Left kidney (tissue), 2 donors: ENCODE data around the gene MAPK8IP2. TPM values are rescaled to one million over a fixed set of nuclear protein-coding genes. Genes with fewer than 3 reads are reported as not detected.
"Not testable (repeated sequence)": the region's sequence is repeated elsewhere in the genome, so short reads cannot be mapped to it uniquely, and the experiment has no call there.

ENCODE experiments used
- DNase-seq: peaks from one replicate; pipeline ENCODE4 v3.0.0-alpha.2; 2013
- polyA plus RNA-seq: library from polyadenylated mRNA; unstranded; fragments of 120-200 nt; gene quantifications from one replicate; pipeline ENCODE4 v1.2.1, GENCODE V29; 2013; ENCODE audit not compliant: insufficient read length

MAPK8IP2 gene
- polyA plus RNA-seq, 1 donor, result 0.83 TPM

DNA sequence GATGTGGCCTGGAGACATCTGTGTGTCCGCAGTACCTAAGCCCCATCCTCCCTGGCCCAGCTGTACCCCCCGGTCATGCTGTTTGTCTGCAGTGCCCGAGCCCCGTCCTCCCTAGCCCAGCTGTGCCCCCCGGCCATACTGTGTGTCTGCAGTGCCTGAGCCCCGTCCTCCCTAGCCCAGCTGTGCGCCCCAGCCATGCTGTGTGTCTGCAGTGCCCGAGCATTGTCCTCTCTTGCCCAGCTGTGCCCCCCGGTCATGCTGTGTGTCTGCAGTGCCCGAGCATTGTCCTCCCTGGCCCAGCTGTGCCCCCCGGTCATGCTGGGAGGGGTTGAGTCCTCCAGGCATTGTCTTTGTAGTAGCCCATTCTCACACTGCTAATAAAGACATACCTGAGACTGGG is 35.0 kb downstream of the MAPK8IP2 start:
- no peak for DNase-seq

DNA sequence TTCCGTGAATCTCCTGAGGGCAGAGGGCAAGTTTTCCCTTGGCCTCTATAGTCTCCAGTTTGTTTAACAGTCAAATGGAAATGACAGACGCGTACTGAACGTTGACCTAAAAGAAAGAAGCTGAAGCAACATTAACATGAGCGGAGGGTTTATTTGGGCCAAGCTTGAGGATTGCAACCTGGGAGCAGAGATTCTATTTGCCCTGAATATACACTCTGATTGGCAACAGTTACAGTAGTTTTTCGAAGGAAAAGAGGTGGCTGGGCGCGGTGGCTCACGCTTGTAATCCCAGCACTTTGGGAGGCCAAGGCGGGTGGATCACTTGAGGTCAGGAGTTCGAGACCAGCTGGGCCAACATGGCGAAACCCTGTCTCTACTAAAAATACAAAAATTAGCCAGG is 39.7 kb downstream of the MAPK8IP2 start:
- DNase-seq, result not testable (repeated sequence)

DNA sequence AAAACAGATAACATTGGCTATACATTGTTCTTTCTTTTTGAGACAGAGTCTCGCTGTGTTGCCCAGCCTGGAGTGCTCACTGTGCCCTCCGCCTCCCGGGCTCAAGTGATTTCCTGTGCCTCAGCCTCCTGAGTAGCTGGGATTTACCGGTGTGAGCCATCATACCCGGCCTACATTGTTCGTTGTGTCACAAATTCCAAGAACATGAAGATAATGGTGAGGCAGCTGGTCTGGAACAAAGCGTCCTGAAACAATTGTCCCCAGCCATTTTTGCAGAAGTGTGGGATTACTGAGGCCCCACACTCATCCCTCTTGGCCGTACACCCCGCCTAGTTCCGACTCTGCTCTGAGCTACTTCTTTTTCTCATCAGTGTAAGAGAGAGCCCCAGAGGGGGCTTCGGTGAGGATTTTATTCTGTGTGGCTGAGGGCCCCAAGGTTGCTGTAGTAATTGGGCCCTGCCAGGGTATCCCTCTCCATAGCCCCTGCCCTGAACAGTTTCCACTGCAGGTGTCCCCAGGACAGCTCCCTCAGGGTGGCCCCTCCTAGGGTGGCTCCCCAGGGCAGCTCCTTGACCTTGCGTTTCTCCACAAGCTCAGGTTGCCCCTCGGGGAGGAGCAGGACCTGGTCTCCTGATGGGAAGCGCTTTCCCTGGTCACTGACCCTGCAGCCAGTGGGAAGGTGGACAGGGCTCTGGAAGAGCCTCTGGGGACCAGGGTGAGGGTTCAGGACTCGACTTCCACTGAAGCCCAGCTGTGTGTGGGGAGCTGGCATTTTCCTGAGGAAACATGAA is 40.5 kb downstream of the MAPK8IP2 start:
- no peak for DNase-seq

DNA sequence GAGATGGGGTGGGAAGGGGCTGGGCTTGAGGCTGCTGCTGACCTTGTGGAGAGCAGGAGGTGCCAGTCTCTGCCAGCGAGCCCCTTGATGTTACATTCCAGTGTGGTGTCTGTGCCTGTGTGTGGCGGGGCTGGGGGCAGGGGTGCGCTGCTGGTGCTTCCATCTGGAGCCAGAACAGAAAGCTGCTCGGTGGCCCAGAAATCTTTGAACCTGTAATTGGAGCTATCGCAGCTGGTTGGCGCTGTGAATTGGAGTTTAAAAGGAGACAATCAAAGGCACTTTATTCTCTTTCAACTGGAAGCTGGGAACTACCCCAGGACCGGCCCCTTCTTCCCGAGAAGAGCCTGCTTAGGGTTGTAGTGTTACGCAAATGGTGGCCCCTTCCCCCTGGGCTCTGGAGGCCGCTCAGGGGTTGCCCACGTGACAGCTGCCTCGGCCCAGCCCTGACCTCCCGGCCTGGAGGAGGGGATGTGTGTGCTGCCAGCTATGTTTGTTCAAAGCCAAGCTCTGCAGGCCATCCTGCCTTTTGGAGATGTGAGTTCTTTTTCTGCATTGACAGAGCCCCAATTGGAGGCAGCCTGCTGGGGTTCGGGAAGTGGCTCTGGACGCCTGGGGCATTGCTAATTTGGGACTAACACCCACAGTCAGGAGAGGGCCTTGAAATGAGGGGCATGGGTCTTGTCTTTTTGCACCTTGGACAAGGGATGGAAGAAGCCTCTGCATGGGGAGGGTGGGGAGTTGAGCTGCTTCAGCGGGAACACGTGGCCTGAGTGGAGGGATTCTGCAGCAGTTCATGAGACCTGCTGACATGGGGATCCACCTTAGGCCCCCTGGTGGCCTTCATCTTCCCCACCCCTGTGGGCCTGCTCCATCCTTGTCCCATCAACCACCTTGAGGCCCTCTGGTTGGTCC is 41.4 kb downstream of the MAPK8IP2 start:
- DNase-seq, result peak; percentile 71

DNA sequence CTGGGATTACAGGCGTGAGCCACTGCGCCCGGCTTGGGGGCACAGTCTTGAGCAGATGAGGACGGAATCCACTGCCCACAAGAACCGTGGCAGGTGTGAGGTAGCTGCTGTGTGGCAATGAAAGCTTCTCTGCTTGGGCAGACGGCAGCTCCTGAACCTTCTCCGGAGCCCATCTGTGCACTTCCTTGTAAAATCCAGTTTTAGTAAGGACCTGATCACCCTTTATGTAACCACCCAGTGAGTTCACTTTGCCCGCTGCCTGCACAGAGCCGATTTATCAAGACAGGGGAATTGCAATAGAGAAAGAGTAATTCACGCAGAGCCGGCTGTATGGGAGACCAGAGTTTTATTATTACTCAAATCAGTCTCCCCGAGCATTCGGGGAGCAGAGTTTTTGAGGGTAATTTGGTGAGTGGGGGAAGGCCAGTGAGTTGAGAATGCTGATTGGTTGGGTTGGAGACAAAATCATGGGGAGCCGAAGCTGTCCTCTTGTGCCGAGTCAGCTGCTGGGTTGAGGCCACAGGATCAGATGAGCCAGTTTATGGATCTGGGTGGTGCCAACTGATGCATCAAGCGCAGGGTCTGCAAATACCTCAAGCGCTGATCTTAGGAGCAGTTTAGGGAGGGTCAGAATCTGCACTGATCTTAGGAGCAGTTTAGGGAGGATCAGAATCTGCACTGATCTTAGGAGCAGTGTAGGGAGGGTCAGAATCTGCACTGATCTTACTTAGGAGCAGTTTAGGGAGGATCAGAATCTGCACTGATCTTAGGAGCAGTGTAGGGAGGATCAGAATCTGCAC is 42.6 kb downstream of the MAPK8IP2 start:
- not testable (repeated sequence) for DNase-seq

DNA sequence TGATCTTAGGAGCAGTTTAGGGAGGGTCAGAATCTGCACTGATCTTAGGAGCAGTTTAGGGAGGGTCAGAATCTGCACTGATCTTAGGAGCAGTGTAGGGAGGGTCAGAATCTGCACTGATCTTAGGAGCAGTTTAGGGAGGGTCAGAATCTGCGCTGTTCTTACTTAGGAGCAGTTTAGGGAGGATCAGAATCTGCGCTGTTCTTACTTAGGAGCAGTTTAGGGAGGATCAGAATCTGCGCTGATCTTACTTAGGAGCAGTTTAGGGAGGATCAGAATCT is 43.2 kb downstream of the MAPK8IP2 start:
- not testable (repeated sequence) for DNase-seq

DNA sequence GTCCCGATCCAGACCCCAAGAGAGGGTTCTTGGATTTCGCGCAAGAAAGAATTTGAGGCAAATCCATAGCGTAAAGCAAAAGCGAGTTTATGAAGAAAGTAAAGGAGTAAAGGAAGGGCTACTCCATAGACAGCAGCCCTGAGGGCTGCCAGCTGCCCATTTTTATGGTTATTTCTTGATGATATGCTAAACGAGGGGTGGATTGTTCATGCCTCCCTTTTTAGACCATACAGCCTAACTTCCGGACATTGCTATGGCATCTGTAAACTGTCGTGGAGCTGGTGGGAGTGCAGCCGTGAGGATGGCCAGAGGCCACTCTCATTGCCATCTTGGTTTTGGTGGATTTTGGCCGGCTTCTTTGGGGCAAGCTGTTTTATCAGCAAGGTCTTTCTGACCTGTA is 52.7 kb downstream of the MAPK8IP2 start:
- DNase-seq, result no peak

DNA sequence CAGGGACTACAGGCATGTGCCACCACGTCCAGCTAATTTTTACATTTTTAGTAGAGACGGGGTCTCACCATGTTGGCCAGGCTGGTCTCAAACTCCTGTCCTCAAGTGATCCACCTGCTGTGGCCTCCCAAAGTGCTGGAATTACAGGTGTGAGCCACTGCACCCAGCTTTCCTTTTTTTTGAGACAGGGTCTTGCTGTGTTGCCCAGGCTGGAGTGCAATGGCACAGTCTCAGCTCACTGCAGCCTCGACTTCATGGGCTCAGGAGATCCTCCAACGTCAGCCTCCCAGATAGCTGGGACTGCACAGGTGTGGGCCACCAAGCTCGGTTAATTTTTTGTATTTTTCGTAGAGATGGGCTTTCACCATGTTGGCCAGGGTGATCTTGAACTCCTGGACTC is 54.1 kb downstream of the MAPK8IP2 start:
- DNase-seq, result not testable (repeated sequence)

DNA sequence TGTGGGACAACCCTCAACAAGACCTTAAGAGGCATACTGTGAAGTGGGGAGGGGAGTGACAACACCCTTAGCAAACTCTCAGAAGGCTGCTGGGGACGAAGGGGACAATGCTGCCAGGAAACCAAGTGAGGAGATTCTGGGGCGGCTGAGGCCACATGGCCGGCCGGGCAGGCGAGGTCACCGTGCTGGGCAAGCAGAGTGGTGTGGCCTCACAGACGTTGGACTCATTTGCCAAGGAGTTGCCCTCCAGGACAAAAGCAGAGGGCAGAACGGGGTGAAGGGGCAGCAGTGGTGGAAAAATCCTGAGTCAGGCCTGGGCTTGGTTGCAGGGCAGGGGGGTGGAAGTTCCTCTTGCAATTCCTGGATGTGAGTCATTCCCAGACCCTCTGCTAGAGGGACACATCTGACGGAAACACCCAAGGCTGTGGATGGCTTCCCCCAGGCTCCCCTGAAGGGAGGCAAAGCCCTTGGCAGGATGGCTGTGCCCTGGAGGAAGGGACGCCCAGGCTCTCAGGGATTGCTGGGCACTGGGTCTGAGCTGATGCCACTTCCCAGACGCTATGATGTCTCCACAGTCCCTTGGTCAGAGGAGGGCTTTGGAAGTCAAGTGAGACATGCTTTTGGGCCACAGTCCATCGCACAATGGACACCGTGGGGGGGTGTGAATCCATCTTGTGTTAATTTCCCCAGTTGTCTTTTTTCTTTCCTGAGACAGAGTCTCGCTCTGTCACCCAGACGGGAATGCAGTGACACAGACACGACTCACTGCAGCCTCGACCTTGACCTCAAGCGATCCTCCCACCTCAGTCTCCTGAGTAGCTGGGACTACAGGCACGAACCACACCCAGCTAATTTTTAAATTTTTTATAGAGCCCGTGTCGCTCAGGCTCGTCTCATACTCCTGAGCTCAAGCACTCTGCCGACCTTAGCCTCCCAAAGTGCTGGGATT is 55.8 kb downstream of the MAPK8IP2 start:
- no peak for DNase-seq

DNA sequence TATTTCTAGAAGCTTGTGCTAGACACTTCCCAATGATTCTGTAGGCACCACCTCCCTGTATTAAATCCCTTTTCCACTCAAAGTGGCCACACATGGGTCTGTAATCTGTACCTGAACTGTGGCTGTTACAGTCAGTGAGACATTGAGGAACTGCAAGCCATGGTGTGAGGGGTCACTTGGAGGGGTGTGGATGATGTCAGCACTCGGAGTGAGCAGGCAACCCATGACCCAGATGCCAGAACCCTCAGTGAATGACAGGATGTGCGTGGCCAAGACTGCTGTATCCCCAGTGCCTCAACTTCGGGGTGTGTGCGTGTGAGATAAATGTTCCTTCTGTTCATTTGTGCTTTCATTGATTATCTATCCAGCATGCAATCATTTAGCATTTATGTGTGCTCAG is 57.3 kb downstream of the MAPK8IP2 start:
- no peak for DNase-seq

DNA sequence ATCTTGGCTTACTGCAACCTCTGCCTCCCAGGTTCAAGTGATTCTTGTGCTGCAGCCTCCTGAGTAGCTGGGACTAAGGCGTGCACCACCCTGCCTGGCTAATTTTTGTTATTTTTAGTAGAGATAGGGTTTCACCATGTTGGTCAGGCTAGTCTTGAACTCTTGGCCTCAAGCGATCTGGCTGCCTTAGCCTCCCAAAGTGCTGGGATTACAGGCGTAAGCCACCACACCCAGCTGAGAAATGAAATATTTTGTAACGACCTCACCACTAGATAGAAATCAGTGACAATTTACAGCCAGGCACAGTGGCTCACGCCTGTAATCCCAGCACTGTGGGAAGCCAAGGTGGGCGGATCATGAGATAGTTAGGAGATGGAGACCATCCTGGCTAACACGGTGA is 59.1 kb downstream of the MAPK8IP2 start:
- not testable (repeated sequence) for DNase-seq

DNA sequence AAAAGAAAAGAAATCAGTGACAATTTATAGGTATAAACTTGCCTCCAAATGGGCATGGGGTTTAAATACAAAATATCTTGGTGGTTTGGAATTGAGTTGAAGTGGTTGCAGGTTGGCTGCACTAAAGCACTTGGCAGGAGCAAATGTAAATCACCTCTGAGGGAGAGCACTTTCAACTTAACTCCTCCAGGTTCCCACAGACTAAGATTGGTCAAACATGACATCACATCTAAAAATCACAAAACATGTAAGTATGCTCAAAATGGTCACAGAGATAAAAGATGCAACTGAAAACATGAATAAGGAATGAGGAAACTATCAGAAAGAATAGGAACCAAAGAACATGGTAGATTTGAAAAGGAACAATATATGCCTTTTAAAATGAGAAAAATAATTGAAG is 59.7 kb downstream of the MAPK8IP2 start:
- no peak for DNase-seq

Other genes with a start within 250 kb of the MAPK8IP2 start
- gene SBF1, start 125.8 kb upstream of the MAPK8IP2 start, polyA plus RNA-seq, result 30.6 TPM
- 4.8 TPM for gene ADM2, start 119.2 kb upstream of the MAPK8IP2 start, polyA plus RNA-seq
- 6.1 TPM for gene MIOX, start 113.9 kb upstream of the MAPK8IP2 start, polyA plus RNA-seq
- gene LMF2, start 93.1 kb upstream of the MAPK8IP2 start, polyA plus RNA-seq, result 36.1 TPM
- gene NCAPH2, start 92.6 kb upstream of the MAPK8IP2 start, polyA plus RNA-seq, result 44.1 TPM
- 1.5 TPM for gene SCO2, start 75.2 kb upstream of the MAPK8IP2 start, polyA plus RNA-seq
- 1.0 TPM for gene TYMP, start 70.8 kb upstream of the MAPK8IP2 start, polyA plus RNA-seq
- 0.10 TPM for gene KLHDC7B, start 54.9 kb upstream of the MAPK8IP2 start, polyA plus RNA-seq
- gene SYCE3, start 37.9 kb upstream of the MAPK8IP2 start, polyA plus RNA-seq, result not detected
- gene CPT1B, start 22.4 kb upstream of the MAPK8IP2 start, polyA plus RNA-seq, result 15.9 TPM
- gene CHKB, start 17.9 kb upstream of the MAPK8IP2 start, polyA plus RNA-seq, result 112 TPM
- gene ARSA, start 27.4 kb downstream of the MAPK8IP2 start, polyA plus RNA-seq, result 15.2 TPM
- 13.6 TPM for gene SHANK3, start 72.0 kb downstream of the MAPK8IP2 start, polyA plus RNA-seq
- gene ACR, start 137.4 kb downstream of the MAPK8IP2 start, polyA plus RNA-seq, result 0.38 TPM
- 92.4 TPM for gene RABL2B, start 182.8 kb downstream of the MAPK8IP2 start, polyA plus RNA-seq